DMS53 treated with DMSO at 0.1 percent for 48 hours (cell line): Measurements from ENCODE around the gene SENP1.

Source experiments
- DNase-seq: peaks from one replicate; lab custom pipeline; 2025; ENCODE audit not compliant: unreplicated experiment; lab: John Stamatoyannopoulos, UW

The SENP1 gene

GRCh38 chr12:48037267-48037915 is 68.5 kb downstream of the SENP1 start:
- DNase-seq = no peak

GRCh38 chr12:48036818-48037217 is 69.1 kb downstream of the SENP1 start:
- DNase-seq = no peak

- no peak for DNase-seq
These were observed 70.8 kb downstream of the SENP1 start for GRCh38 chr12:48034835-48035805.

GRCh38 chr12:48033451-48033850 is 72.4 kb downstream of the SENP1 start:
- no peak for DNase-seq

GRCh38 chr12:48032597-48032996 is 73.3 kb downstream of the SENP1 start:
- DNase-seq = no peak

GRCh38 chr12:48031135-48031960 is 74.5 kb downstream of the SENP1 start:
- DNase-seq = no peak

- no peak for DNase-seq
These were observed 75.7 kb downstream of the SENP1 start for GRCh38 chr12:48030173-48030650.

- no peak for DNase-seq
These were observed 76.2 kb downstream of the SENP1 start for GRCh38 chr12:48029491-48030172.

GRCh38 chr12:48028541-48029431 is 77.1 kb downstream of the SENP1 start:
- DNase-seq = no peak

GRCh38 chr12:48027183-48028002 is 78.5 kb downstream of the SENP1 start:
- DNase-seq = no peak

- DNase-seq = no peak
These were observed 79.6 kb downstream of the SENP1 start for GRCh38 chr12:48026060-48026827.

- DNase-seq = no peak
These were observed 80.6 kb downstream of the SENP1 start for GRCh38 chr12:48025281-48025680.

- no peak for DNase-seq
These were observed 81.1 kb downstream of the SENP1 start for GRCh38 chr12:48024735-48025134.

GRCh38 chr12:48023386-48023785 is 82.5 kb downstream of the SENP1 start:
- DNase-seq = peak; percentile 87

- no peak for DNase-seq
These were observed 83.0 kb downstream of the SENP1 start for GRCh38 chr12:48022676-48023385.

GRCh38 chr12:48022180-48022521 is 83.7 kb downstream of the SENP1 start:
- no peak for DNase-seq

- no peak for DNase-seq
These were observed 84.2 kb downstream of the SENP1 start for GRCh38 chr12:48021485-48022179.
